ENCODE results near the gene FASTK.

- no peak for TF ChIP-seq EZH2 (IDR thresholded peaks at IDR 0.05; ENCODE audit: insufficient read depth, poor library complexity, severe bottlenecking)
- no peak for TF ChIP-seq EZH2phosphoT487 (IDR thresholded peaks at IDR 0.05; ENCODE audit: insufficient read depth, low read depth)
Observed at GRCh38 chr7:151116603-151117440, 36.2 kb upstream of the FASTK start.

Data from GM23248 (cell line).